MCF 10A (cell line): ENCODE measurements around the gene NGDN. TPM values are rescaled to one million over a fixed set of nuclear protein-coding genes. Genes with fewer than 3 reads are reported as not detected.

Experiments used
- BruUV-seq: library from RNA; stranded (reverse); fragments of 400-500 nt; replicated peaks from 2 replicates; lab custom pipeline; 2021; lab: Mats Ljungman, UMichigan
- CTCF ChIA-PET: fragments of 300-600 bp; sonication (Branson Sonifier 250); formaldehyde crosslinking; extraction: SDS; loops from one replicate; lab custom pipeline; 2021; ENCODE audit warnings: antibody characterized with exemption, inconsistent platforms; lab: Yijun Ruan, JAX
- POLR2A ChIA-PET: fragments of 300-600, 350-650 bp; sonication (Branson Sonifier 250); formaldehyde crosslinking; extraction: SDS; loops from one replicate; lab custom pipeline; 2020; ENCODE audit warnings: antibody characterized with exemption, inconsistent platforms; lab: Yijun Ruan, JAX
- DNase-seq: peaks from one replicate; pipeline ENCODE4 v3.0.0-alpha.2; 2018; ENCODE audit not compliant: unreplicated experiment
- H3K27ac Mint-ChIP-seq: one replicate; pipeline ENCODE4 v1.8.0; 2022; ENCODE audit warnings: mild to moderate bottlenecking, low read depth, mixed read lengths; ENCODE audit not compliant: unreplicated experiment
- H3K27me3 Mint-ChIP-seq: one replicate; pipeline ENCODE4 v1.8.0; 2022; ENCODE audit warnings: mixed read lengths; ENCODE audit not compliant: insufficient read depth, unreplicated experiment
- H3K36me3 Mint-ChIP-seq: one replicate; pipeline ENCODE4 v1.8.0; 2022; ENCODE audit warnings: mild to moderate bottlenecking, moderate library complexity, mixed read lengths; ENCODE audit not compliant: insufficient read depth, unreplicated experiment
- H3K4me1 Mint-ChIP-seq: one replicate; pipeline ENCODE4 v1.8.0; 2022; ENCODE audit warnings: mixed read lengths; ENCODE audit not compliant: insufficient read depth, unreplicated experiment
- H3K4me3 Mint-ChIP-seq: one replicate; pipeline ENCODE4 v1.8.0; 2022; ENCODE audit warnings: mild to moderate bottlenecking, moderate library complexity, mixed read lengths; ENCODE audit not compliant: unreplicated experiment
- H3K9me3 Mint-ChIP-seq: one replicate; pipeline ENCODE4 v1.8.0; 2022; ENCODE audit warnings: mixed read lengths; ENCODE audit not compliant: unreplicated experiment
- intact Hi-C: fragments of 100-400 bp; cut with micrococcal nuclease; formaldehyde crosslinking; loops from 2 replicates; pipeline ENCODE4 v1.14.1; 2022
- total RNA-seq: library from RNA; stranded (reverse); gene quantifications from 2 replicates; pipeline ENCODE4 v1.2.3, GENCODE V29; 2022
- TF ChIP-seq, protein P1 (sequence below): fragments of 200-600 bp; IDR thresholded peaks from one replicate; pipeline ENCODE4 v1.8.0; 2022; ENCODE audit warnings: antibody characterized with exemption, mild to moderate bottlenecking; ENCODE audit not compliant: unreplicated experiment

The NGDN gene
- total RNA-seq, 1 experiment from 2014 or later = 46.8 TPM

DNA sequence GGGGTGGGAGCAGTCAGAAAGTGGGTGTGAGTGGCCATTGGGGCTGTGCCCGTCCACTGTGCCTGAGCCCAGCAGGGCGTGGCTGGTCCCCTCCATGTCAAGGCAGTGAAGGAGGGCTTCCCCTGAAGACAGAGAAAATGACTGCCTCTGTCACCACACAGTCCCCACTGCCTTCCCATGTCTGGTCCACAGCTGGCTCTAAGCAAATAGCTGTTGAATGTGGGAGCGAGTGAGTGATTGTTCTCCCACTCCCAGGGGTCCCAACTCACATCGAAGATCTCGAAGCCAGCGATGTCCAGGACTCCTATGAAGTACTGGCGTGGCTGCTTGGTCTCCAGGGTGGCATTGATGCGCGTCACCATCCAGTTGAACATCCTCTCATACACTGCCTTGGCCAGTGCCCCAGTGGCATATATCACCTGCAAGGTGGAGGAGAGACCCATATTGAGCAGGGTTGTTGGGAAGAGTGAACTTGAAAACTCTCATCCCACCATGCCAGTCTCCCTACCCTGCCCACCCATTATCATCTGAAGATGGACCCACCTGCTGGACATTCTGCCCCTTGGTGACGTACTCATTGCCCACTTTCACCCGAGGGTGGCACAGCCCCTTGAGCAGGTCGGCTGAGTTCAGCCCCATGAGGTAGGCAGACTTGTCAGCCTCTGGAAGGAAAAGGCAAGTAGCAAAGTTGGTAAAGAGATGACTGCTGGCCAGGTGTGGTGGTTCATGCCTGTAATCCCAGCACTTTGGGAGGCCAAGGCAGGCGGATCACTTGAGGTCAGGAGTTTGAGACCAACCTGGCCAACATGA is 40.6 kb upstream of the NGDN start:
- Mint-ChIP-seq H3K4me1 (no peaks in the 10 kb centered on the region), H3K4me3 (no peak overlapping the region), H3K36me3 (no peaks in the 10 kb centered on the region), H3K9me3 (no peaks in the 10 kb centered on the region), H3K27ac (no peak overlapping the region), H3K27me3 (peaks cover 38% of the 10 kb centered on the region)
- BruUV-seq = no TSS peak
- TF ChIP-seq, protein P1, sequence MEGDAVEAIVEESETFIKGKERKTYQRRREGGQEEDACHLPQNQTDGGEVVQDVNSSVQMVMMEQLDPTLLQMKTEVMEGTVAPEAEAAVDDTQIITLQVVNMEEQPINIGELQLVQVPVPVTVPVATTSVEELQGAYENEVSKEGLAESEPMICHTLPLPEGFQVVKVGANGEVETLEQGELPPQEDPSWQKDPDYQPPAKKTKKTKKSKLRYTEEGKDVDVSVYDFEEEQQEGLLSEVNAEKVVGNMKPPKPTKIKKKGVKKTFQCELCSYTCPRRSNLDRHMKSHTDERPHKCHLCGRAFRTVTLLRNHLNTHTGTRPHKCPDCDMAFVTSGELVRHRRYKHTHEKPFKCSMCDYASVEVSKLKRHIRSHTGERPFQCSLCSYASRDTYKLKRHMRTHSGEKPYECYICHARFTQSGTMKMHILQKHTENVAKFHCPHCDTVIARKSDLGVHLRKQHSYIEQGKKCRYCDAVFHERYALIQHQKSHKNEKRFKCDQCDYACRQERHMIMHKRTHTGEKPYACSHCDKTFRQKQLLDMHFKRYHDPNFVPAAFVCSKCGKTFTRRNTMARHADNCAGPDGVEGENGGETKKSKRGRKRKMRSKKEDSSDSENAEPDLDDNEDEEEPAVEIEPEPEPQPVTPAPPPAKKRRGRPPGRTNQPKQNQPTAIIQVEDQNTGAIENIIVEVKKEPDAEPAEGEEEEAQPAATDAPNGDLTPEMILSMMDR = no peak
- CTCF ChIA-PET = no interaction called here
- POLR2A ChIA-PET = no interaction called here
- DNase-seq = no peak
- intact Hi-C loops = no loop called here

DNA sequence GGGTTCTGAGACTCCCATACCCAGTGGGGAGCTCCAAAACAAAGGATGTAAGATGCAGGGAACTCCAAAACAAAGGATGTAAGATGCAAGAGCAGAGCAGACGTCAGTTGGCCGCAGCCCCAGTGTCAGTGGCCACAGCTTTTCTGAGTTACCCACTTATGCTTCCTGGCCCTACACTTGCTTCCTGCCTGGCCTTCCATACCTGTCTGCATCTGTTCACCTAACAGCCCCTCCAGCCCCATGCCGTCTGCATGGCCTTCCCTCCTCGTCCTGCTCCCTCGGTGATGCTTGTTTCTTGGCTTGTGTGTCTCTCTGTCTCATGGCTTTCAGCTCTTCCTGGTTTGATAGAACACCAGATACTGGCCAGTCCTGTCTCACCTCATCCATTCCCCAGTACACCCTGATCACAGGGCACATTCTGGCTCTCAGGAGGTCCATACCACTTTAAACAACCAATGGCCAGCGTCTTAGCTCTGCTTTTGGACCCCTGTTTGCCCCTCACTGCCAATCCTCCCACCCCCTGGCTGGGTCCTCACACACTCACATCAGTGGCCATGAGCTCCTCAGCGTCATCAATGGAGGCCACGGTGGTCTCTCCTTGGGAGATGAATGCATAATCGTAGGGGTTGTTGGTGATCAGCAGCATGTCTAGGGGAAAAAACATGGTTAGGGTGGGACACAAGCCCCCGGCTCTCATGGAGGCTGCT is 39.3 kb upstream of the NGDN start:
- ChIA-PET POLR2A (no interaction called here), CTCF (interaction anchor here (1.0 kb wide), 1 partner anchor 12 kb away, joined by 4 read pairs; no protein-coding TSS in a partner anchor)
- intact Hi-C loops = no loop called here
- no peak for DNase-seq
- no TSS peak for BruUV-seq
- Mint-ChIP-seq H3K9me3 (no peaks in the 10 kb centered on the region), H3K36me3 (no peaks in the 10 kb centered on the region), H3K27ac (no peak overlapping the region), H3K4me3 (no peak overlapping the region), H3K4me1 (no peaks in the 10 kb centered on the region), H3K27me3 (peaks cover 51% of the 10 kb centered on the region)
- TF ChIP-seq, protein P1 = no peak

DNA sequence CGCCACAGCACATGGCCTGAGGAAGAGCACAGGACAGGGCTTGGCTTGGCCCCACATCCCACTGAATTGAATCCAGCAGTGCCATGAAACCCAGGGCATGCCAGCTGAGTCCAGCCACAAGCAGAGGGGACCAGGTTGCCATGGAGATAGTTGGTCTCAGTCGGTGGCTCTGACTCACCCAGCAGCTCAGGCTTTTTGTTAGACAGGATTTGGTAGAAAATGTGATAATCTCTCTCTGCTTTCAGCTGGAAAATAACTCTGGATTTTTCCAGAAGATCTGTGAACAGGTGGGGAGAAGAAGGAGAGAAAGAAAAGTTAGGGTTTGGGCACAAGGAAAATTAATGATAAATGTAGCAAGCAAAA is 38.8 kb upstream of the NGDN start:
- Mint-ChIP-seq H3K4me3 (no peak overlapping the region), H3K9me3 (no peaks in the 10 kb centered on the region), H3K36me3 (no peaks in the 10 kb centered on the region), H3K4me1 (no peaks in the 10 kb centered on the region), H3K27ac (no peak overlapping the region), H3K27me3 (peaks cover 55% of the 10 kb centered on the region)
- TF ChIP-seq, protein P1 = no peak
- intact Hi-C loops = no loop called here
- ChIA-PET CTCF (interaction anchor here (1.0 to 1.1 kb wide), 2 partner anchors 13 to 50 kb away, joined by 3 to 4 read pairs; no protein-coding TSS in a partner anchor), POLR2A (no interaction called here)
- no peak for DNase-seq
- BruUV-seq = no TSS peak

DNA sequence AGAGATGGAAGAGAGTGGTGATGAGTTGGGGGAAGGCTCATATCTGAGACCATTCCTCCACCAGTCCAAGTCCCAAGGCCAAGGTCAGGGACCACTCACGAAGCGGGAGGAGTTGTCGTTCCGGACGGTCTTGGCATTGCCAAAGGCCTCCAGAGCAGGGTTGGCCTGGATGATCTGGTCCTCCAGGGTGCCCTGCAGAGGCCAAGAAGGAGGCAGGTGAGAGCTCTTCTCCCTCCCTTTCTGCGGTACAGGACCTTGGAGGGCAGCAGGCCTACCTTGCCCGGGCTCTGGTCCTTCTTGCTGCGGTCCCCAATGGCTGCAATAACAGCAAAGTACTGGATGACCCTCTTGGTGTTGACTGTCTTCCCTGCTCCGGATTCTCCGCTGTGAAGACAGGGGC is 38.0 kb upstream of the NGDN start:
- no TSS peak for BruUV-seq
- Mint-ChIP-seq H3K36me3 (no peaks in the 10 kb centered on the region), H3K9me3 (no peaks in the 10 kb centered on the region), H3K27me3 (peaks cover 55% of the 10 kb centered on the region), H3K4me1 (no peaks in the 10 kb centered on the region), H3K27ac (no peak overlapping the region), H3K4me3 (no peak overlapping the region)
- ChIA-PET CTCF (interaction anchor here (0.6 to 1.1 kb wide), 2 partner anchors 51 to 132 kb away, joined by 3 read pairs; no protein-coding TSS in a partner anchor), POLR2A (no interaction called here)
- intact Hi-C loops = no loop called here
- no peak for DNase-seq
- TF ChIP-seq, protein P1 = no peak
